ENCODE data around the gene IL1R1.
"Not testable (repeated sequence)": the region's sequence is repeated elsewhere in the genome, so short reads cannot be mapped to it uniquely, and the experiment has no call there.

IL1R1 gene

DNA sequence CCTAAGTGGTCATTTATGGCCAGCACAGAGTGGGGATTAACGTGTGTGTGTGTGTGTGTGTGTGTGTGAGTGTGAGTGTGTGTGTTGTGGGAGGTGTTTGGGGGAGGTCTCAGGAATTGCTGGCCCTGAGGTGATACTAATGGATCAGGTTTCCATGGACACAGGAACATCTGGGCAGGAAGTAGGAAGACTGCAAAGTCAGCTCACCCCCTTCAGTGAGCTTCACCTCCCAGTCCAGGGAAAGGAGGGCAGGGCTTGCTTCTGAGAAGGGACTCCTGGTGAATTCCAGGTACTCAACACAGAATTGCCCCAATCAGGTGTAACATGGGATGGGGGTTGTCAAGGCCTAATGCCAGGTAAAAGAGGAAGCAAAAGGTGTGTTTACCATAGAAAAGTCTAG lies 30.3 kb upstream of the IL1R1 start:
- DNase-seq: no peak

DNA sequence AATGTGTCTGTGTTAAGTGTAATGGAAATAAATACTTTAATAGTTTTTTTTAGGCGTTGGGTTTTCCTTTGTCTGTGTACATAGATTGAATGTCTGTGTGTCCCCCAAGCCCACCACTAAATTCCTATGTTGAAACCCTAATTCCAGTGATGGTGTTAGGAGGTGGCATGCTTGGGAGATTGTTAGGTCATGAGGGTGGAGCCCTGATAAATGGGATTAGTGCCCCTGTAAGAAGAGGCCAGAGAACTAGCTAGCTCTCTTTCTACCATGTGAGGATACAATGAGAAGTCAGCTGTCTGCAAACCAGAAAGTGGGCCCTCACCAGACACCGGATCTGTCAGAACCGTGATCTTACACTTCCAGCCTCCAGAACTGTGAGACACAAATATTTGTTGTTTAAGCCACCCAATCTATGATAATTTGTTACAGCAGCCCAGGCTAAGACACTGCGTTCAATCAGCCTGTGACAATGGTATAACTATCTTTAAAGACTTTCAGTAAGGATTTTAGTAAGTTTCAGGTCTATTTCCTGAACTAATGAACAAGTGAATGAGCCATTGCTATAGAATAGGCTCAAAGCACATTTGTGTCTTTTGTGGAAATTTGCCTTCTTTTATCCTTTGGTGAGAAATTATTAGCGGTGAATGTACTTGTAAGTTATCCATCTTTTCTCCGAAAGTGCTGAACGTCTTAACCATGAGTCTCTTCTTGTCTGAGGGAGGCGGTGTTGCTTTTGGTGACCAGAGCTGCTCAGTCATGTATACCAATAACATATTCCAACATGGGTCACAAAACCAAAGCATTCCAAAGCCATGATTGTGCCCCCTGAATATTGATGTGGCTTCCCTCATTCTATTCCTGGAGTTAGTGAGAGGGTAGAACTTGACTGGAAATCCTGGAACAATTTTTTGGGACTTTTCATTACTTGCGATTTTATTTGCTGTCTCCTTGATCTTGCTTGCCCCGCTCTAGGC lies 29.6 kb upstream of the IL1R1 start:
- no peak for DNase-seq

DNA sequence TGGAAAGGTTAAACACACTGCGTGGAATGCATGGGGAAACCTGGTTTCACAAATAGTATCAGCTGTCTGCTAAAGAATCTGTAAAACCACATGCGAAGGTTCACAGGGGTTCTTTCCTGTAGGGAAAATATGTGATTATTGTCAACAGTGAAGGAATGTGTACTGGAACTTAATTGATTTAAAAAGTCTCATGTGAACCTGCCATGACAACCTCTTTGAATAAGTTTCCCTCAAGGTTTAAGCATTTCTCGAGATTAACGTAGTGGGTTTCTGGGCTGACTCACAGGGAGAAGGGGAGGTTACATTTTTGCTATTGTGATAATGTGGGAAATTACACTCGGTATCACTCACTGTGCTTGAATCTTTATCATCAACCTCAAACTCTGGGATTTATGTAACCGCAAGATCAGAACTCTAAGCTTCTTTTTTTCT lies 28.2 kb upstream of the IL1R1 start:
- DNase-seq: no peak

DNA sequence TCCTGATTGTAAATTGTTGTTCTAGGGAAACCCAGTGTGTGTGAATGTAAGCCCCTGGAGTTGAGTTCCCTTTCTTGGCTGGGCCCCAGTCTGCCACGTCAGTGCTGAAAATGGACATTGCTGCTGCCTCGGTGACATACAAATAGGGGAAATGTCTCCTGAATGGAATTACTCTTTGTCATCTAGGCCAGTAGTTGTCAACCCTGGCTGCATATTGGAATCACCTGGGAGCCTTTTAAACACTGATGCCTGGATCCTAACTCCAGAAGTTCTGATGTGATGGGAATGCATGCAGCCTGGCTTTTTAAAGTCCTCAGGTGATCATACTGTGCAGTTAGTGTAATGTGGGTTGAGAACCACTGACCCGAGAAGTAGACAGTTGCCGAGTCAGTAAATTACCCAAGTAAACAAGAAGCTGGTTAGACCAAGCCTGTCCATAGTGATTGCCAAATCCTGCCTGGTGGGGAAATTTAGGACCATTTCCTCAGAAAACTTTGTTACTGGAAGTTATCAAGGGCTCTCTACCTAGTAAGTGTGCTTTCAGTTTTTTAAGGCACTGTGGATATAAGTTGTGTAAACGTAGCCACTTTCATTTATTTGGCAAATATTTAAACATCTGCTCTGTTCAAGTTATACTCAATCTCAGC lies 27.6 kb upstream of the IL1R1 start:
- no peak for DNase-seq

DNA sequence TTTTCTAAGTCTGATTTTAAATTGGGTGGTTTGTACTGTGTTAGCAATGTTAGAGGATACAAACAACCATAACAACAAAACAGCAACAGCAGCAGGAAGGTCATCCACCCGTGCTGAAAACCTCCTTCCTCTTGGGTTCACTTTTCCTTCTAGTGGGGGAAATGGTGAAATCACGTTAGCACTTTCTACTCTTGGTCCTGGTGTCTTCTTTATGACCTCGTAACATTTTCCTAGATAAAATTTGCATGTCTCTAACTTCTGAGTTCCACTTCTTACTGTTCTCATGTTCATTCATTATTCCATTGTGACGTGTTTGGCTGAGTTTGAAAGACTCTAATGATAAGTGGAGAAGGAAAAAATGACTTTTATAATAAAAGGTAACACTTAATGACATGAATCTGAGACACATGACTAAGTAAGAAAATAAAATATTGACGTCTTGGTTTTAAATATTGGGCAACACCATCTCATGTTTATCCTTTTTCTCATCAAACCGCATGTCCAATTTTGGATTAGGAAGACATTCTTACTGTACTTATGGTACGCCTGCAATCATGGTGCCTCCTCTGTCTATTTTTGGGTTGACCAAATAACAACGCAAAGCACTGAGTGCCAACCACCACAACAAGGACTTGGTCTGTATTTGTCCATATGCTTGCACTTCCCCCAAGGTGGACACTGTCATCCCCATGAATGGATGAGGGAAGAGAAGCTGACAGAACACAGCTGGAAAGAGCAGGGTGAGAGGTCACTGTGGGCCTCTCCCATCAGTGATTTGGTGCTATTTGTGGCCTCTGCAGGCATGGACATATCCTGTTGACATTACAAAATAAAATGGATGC lies 25.7 kb upstream of the IL1R1 start:
- DNase-seq: no peak

DNA sequence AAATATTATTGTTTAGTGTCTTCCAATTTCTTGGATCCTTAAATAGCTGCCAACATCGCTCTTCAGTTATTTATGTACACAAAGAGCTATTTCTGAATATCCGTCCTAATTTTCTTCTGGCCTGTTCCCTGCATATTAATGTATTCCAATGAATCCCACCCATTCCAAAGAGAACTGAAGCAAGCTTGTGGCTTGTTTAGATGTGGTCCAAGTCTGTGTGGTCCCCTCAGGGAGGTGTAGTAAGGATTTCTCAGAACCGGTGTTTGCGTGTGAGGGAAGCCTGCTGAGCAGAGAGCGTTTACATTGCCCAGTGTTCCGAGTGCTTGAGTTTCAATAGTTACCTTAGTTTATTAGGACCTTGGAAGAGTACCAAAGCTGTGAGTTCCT lies 25.1 kb upstream of the IL1R1 start:
- no peak for DNase-seq

DNA sequence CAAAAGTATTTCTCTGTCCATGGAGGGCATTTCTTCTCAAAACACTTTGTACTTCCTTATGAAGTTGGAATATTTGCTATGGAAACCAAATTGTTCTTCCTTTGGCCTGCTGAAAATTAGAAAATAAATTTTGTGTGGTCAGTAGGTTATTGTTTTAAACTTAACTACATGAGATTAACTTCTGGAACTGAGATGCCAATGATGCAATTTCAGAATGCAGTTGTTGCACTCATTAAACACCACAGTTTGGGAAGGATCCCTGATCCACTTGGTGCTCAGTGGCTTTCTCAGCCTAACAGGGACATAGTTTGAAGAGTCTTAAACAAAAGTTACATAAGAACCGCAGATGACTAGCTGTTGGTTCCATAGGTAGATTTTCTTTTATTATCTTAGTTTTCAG lies 23.3 kb upstream of the IL1R1 start:
- no peak for DNase-seq

DNA sequence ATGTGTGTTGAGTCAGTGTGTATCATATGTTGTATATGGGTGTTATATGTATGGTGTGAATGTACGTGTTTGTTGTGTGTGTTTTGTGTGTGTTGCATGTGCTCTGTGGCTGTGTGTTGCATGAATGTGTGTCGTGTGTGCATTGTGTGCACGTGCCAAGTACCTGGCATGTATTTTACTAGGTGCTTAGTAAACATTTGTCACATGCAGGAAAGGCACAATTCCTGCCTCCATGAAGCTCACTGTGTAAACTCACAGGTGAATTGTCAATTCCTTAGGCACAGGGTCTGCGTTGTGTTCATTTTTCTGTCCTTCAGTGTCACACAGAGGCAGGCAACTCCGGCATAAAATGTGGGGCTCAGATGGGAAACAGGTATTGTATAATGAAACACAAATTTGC lies 22.3 kb upstream of the IL1R1 start:
- no peak for DNase-seq

DNA sequence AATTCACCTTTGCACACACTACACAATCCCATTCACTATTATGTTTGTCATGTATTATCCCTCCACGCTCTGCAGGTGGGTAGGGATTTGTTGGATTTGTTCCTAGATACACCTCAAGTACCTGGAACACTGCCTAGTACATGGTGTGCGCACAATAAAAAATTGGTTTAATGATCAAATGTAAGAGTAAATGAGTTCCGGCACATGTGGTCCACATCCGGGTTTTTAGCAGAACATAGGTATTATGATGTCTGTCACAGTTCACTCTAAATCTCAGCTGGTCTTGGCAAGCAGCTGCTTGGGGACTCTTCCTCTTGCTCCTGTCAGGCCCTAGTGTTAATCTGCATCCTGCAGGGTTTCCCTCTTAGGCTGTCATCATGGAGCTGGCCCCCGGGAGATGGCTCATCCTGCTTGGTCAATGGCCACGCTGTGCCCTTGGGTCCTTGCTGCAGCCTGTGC lies 21.8 kb upstream of the IL1R1 start:
- DNase-seq: no peak

DNA sequence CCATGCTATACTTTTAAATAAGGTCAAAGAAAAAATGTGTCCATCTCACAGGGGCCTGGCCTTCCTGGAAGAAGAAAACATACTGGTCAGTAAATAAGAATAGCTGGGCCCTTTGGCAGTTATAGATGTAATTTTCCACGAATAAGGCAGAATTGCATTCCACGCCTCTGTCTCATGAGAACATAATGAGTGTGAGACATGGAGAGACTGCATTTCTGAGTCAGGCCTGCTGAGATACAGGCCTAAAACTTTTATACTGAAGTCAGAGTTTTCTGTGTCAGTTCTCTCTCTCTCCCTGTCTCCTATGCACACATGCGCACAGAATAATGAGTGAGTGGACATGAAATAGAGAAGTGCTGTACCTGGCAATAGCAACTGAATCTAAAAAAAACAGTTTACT lies 20.4 kb upstream of the IL1R1 start:
- DNase-seq: no peak

DNA sequence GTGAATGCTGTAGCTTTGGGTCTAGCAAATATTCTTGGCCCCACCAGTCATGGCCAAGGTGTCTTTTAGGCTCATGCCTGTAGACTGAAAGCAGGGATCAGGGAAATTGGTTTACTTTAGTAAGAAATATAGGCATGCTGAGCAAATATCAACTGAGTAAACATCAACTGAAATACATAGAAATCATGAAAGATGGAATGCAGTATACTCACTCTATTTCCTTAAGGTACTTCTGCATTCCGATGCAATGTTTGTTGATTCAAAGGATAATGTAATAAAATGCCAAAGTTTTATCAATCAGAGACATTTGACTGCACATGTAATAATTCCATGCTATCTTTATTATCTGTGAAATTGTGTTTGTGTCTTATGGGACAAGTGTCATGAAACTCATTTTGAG lies 19.6 kb upstream of the IL1R1 start:
- DNase-seq: no peak

DNA sequence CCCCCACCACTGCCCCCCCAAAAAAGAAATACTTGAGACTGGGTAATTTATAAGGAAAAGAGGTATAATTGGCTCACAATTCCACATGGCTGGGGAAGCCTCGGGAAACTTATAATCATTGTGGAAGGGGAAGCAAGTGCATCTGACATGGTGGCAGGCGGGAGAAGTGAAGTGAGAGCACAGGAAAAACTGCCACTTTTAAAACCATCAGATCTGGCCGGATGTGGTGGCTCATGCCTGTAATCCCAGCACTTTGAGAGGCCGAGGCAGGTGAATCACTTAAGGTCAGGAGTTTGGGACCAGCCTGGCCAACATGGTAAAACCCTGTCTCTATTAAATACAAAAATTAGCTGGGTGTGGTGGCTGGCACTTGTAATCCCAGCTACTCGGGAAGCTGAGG lies 18.1 kb upstream of the IL1R1 start:
- DNase-seq: not testable (repeated sequence)

DNA sequence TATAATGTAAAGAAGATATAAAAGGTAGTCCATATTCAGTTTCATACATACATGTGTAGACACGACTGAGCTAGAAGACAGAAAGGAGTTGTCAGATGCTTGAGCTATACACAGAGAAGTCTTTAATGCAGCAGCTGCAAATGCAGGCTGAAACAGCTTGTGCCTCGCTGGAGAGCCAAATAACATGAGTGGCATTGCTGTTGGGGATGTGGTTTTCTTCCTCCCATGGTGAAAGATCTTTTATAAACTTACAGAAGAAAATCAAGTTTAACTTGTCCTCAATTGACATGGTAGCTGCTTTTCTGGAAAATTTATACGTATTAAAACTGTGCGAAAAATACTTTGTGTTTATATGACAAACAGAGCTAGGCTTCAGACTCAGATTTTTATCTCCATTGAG lies 16.4 kb upstream of the IL1R1 start:
- DNase-seq: no peak

DNA sequence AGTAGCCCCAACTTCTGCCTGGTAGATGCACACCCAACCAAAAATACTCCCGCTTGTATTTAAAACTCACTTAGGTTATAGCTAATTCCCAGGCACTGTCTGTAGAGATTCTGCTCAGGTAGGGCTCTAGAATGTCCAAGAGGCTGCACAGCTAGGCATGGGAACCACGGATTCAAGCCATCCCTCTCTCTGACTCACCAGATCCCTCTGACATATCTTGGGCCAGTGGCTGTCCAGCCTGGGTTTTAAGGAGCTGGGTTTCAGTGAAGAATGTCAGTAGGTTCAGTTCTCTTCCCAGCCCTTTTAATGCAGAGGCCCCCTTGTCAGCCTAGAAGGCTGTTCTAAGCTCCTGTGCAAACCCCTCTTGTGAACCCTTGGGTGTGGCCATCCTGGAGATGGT lies 15.9 kb upstream of the IL1R1 start:
- DNase-seq: no peak

DNA sequence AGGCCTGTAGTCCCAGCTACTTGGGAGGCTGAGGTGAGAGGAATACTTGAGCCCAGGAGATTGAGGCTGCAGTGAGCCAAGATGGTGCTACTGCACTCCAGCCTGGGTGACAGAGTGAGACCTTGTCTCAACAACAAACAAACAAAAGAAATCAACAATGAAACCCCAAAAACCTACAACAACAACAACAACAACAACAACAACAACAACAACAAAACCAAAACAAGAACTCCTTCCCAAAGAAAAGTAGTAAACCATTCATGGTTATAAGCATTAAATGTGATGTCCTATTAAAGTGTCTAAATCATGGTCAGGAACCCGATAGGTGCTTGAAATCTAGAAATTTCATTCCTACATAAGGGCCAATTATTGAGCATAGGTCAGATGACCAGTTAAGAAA lies 13.5 kb upstream of the IL1R1 start:
- DNase-seq: no peak

DNA sequence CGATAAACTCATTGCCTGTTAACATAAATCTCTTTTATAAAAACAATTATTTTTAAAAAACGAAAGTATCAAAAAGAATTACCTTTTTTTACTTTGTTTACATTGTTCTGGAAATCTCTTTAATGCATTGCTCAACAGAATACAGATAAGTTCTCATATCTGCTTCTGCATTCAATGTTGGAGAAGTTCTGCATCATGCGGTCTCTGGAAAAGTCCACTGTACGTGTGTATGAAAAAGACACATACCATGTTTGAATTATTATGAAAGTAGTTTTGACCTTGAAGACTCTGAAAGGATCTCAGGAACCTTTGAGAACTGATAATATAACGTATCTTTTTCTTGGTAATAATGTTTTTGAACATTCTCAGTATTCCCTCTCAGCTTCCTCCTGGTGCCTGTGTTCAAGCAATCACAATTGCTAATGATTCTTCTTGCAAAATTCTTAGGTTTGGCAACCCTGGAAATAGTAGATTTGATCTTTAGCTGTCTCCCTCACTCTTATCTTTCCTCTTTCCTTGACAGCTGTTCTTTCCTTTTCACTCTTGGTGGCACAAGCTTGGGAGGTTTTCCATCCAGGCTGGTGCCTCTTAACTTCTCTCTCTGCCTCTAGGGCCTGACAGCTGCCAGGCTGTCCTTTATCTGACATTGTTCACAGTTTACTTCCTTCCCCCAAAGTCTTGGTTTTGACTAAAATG lies 12.4 kb upstream of the IL1R1 start:
- DNase-seq: no peak

DNA sequence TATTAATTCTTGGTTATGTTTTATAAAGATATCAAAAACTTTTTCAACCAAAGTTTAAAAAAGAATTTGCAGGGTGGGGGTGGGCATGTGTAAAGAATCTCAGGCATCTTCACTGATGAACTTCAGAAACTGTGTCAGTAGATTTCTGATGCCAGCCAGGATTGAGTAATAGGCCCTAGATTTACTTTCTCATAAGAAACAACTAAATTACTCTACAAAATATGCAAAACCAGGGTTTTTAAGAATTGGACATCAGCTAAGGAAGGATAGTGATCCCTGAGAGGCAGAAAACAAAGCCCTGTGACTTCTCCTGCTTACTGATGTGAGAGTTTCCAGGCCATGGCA lies 11.9 kb upstream of the IL1R1 start:
- no peak for DNase-seq

DNA sequence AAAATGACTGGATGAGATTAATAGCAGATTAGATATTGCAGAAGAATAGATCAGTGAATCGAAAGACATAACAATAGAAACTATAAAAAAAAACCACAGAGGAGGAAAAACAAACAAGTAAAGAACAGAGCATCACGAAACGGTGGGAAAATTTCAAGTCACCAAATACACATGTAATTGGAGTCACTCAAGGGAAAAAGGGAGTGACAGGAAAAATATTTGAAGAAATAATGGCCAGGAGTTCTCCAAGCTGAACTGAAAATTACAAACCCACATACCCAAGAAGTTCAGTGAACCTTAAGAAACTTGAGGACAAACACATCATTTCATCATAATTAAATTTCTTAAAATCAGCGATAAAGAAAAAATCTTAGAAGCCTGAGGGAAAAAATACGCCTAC lies 11.0 kb upstream of the IL1R1 start:
- DNase-seq: no peak

DNA sequence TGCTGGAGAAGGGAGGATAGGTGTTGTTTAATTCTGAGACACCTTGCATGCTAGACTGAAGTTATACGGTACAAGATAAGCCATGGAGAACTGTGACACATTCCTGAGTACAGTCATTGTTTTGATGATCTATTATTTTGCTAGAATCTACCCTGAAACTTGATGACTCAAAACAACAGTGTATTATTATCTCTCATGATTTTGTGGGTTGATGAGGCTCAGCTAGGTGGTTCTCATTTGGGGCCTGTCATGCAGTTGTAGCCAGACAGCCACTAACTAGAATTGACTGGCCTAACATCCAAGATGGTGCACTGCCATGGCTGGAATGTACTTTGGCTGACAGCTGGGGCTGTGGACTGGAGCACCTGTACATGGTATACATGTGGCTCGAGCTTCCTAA lies 5.4 kb upstream of the IL1R1 start:
- DNase-seq: no peak

DNA sequence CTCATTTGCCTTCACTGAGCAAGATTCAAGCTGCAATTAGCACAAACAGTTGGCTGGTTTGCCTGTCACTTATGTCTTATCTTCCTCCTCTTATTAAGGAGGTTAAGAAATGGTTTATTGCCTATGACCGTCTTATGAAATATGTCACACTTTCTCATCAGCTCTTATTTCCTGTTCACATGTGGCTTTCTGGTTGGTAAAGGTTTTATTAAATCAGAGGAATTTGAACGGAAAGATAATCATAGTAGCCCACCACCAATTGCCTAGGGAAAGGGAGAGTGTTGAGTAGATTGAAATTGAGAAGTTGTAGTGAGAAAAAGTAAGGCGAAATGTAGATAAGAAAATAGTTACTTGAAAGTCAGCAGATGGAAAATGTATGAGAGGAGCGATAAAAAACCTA lies 4.2 kb upstream of the IL1R1 start:
- DNase-seq: no peak

DNA sequence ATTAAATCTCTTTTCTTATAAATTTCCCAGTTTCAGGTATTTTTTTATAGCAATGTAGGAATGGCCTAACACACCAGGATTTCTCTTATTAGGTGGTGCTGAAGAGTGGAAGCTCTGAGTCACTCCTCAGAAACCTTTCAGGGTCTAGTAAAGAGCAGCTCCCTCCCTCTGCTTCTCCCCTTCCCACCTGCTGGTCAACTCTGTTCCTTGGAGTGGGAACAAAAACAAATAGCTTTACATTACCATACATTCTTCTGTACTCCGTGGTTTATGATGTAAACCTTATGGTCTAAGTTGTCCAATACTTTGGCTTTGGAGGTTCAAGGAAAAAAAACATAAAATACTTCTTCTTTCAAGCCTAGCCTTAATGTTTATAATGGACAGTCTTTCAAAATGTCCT lies 2.7 kb upstream of the IL1R1 start:
- DNase-seq: no peak

DNA sequence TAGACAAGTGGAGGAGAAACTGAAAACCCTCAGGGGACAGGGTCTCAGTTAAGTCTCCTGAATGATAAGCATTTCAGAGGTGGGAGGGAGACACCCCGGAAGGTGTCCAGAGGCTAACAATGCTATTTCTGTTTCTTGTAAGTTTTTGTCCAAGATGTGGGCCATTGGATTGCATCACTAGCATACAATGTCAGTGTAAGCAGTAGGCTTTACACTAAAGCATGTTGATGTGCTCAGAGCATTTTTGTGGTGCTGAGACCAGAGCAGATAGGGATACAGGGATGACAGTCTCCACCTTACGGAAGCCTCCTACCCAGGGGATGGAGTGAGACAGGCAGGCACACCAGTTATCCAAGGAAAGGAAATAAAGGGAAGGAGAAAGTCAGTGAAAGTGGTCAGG lies 2.2 kb upstream of the IL1R1 start:
- DNase-seq: no peak
